ENCODE measurements around the gene PRTN3.
"Not testable (repeated sequence)": the region's sequence is repeated elsewhere in the genome, so short reads cannot be mapped to it uniquely, and the experiment has no call there.

The PRTN3 gene

GRCh38 chr19:816500-816857 is 24.3 kb upstream of the PRTN3 start:
- no peak for DNase-seq

DNA sequence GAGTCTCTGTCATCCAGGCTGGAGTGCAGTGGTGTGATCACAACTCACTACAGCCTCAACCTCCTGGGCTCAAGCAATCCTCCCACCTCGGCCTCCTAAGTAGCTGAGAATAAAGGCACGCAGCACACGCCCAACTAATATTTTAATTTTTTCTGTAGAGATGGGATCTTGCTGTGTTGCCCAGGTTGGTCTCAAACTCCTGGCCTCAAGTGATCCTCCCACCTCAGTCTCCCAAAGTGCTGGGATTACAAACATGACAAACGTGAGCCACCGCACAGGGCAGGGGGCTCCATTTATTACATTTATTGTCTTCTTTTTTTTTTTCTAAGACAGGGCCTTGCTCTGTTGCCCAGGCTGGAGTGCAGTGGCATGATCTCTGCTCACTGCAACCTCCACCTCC is 20.6 kb upstream of the PRTN3 start:
- DNase-seq, result not testable (repeated sequence)

DNA sequence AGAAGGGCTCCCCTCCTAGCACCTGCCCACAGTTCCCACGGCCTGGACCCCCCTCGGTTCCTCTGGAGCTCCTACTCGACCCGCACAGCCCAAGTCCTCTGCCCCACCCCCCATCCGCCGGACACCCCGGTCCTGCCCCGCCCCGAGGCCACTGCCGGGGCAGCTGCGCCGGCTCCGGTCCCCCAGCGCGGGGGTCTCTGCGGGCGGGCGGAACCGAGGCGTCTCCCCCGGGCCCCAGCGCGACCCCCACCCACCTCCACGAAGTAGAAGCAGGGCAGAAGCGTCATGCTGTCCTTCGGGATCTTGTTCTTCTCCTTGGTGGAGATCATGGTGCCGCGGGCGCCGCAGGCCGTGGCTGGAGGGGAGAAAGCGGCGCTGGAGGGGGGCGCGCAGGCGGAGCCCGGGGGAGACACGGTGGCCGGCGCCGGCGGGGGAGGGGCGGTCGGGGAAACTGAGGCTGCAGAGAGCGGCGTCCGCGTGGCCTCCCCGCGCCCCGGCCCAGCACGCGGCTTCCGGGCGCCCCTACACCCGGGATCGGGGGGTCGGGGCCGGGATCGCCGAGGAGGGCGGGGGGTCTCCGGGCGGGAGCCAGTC is 19.5 kb upstream of the PRTN3 start:
- DNase-seq, result no peak

GRCh38 chr19:821825-822503 is 18.8 kb upstream of the PRTN3 start, which contains the start of gene PLPPR3:
Gene PLPPR3, minus strand, starts transcription at chr19:821955. Its CDS starts 396 bp downstream, at chr19:821559.
- peak; percentile 65 for DNase-seq

- DNase-seq, result peak; percentile 65
Measured at GRCh38 chr19:823565-824121, 17.2 kb upstream of the PRTN3 start.

- no peak for DNase-seq
Measured at GRCh38 chr19:824885-825284, 15.9 kb upstream of the PRTN3 start.

DNA sequence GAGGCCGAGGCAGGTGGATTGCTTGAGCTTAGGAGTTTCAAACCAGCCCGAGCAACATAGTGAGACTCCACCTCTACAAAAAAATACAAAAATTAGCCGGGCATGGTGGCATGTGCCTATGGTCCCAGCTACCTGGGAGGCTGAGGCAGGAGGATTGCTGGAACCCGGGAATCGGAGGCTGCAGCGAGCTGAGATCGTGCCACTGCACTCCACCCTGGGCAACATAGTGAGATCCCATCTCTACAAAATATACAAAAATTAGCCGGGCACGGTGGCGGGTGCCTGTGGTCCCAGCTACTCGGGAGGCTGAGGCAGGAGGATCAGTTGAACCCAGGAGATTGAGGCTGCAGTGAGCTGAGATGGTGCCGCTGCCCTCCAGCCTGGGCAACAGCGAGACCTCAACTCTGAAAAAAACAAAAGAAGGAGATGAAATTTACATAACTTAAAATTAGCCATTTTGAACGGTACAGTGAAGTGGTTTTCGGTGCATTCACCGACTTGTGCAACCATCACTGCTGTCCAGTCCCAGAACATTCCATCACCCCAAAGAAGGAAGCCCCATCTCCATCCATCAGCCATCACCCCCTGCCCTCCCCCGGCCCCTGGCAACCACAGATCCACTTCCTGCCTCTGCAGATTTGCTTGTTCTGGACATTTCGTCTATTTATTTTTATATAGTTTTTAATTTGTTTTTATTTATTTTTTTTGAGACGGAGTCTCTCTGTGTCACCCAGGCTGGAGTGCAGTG is 14.7 kb upstream of the PRTN3 start:
- no peak for DNase-seq

DNA sequence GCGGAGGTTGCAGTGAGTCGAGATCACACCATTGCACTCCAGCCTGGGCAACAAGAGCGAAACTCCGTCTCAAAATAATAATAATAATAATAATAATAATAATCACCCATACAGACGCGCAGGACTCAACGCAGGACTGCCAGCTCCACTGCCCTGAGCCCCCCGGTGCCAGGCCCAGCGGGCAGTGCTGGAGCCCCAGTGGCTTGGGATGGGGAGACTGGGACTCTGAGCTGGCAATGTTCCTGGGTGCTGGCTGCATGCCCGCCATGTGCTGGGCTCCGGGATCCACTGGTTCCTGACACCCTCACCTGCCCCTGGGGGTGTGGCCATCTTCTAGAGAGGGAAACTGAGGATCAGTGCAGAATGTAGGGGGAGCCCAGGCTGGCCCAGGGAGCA is 13.5 kb upstream of the PRTN3 start:
- no peak for DNase-seq

- no peak for DNase-seq
Measured at GRCh38 chr19:827710-828321, 13.0 kb upstream of the PRTN3 start, which contains the start of gene AZU1. Gene AZU1, plus strand, starts transcription at chr19:827837. Its CDS starts 10 bp downstream, at chr19:827847.

- DNase-seq, result no peak
Measured at GRCh38 chr19:829129-829758, 11.6 kb upstream of the PRTN3 start.

- no peak for DNase-seq
Measured at GRCh38 chr19:831407-832369, 9.1 kb upstream of the PRTN3 start.

GRCh38 chr19:834216-834615 is 6.6 kb upstream of the PRTN3 start:
- no peak for DNase-seq

DNA sequence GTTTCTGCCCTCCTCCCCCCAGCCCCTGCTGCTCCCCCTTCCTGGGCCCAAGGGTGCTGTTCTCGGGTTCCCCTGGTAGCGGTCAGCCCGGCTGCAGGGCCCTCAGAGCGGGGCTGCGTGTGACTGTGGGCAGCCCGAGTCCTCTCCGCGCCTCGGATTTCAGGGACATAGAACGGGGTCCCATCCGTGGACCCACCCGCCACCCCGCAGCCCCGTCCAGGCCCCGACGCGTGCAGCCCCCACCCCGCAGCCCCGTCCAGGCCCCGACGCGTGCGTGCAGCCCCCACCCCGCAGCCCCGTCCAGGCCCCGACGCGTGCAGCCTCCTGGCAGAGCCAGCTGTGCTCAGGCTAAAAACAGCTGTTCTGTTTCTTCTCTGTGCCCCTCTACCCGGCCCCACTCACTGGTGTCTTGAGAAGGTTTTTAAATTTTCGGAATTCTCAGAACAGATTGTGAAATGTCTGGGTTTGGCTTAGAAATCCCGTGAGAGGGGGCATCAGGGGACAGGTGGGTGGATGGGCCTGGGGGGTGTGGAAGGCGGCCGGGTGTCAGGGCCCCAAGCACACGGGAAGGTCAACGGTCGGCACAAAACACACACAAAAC is 5.5 kb upstream of the PRTN3 start:
- DNase-seq, result no peak

DNA sequence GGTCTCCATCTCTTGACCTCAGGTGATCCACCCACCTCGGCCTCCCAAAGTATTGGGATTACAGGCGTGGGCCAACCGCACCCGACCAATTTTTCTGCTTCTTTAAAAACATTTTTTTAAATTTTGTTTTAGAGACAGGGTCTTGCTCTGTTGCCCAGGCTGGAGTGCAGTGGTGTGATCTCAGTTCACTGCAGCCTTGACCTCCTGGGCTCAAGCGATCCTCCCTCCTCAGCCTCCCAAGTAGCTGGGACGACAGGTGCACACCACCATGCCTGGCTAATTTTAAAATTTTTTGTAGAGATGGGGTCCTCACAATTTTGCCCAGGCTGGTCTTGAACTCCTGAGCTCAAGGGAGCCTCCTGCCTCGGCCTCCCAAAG is 2.0 kb downstream of the PRTN3 start:
- not testable (repeated sequence) for DNase-seq

DNA sequence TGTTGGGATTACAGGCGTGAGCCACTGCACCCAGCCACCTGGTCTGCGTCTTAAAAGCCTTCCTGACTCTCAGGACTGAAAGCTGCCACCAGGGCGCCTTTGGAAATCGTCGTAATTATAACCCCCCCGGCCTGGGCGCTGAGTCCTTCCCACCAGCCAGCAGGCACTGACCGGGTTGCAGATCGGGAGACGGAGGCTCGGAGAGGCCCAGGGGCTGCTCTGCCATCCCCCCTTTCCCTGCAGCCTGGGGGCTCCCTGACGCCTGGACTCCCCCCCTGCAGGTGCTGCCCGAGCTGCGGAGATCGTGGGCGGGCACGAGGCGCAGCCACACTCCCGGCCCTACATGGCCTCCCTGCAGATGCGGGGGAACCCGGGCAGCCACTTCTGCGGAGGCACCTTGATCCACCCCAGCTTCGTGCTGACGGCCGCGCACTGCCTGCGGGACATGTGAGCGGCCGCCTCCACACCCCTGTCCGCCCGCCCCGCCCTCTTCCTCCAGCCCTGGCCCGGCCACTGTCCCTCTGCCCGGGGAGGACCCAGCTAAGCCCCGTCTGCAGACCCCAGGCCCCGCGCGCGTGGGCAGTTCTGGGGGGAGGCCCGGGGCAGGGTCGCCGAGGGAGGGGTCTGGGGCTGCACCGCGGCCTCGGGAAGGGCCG is 2.5 kb downstream of the PRTN3 start:
- peak; percentile 55 for DNase-seq

DNA sequence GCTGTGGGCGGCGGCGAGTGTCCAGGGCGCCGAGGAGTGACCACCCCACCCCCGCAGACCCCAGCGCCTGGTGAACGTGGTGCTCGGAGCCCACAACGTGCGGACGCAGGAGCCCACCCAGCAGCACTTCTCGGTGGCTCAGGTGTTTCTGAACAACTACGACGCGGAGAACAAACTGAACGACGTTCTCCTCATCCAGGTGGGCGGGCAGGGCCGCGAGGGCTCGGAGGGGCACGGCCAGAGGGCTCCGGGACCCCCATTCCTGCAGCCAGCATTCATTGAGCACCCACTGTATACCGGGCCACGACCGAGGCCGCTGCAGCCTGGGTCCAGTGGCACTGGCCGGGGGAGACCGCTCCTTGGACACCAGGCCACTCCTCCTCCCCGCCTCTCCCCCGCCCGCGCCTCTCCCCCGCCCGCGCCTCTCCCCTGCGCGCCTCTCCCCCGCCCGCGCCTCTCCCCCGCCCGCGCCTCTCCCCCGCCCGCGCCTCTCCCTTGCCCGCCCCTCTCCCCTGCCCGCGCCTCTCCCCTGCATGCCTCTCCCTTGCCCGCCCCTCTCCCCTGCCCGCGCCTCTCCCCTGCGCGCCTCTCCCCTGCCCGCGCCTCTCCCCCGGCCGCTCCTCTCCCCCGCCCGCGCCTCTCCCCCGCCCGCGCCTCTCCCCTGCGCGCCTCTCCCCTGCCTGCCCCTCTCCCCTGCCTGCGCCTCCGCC is 3.2 kb downstream of the PRTN3 start:
- no peak for DNase-seq

DNA sequence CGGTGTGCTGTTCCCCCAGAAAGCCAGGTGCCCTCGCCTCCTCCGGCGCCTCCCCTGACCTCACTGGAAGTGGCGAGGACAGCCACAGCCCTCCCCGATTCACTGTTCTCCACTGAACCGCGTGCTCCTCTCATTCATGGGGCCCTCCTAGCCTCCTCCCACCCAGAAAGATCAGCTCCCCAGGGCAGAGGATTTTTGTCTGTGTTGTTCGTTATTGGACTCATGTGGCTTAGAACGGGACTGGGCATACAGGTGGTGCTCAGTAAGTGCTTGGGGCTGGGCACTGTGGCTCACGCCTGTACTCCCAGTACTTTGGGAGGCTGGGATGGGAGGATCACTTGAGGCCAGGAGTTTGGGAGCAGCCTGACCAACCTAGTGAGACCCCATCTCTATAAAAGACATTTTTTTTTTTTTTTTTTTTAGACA is 3.8 kb downstream of the PRTN3 start:
- DNase-seq, result no peak

DNA sequence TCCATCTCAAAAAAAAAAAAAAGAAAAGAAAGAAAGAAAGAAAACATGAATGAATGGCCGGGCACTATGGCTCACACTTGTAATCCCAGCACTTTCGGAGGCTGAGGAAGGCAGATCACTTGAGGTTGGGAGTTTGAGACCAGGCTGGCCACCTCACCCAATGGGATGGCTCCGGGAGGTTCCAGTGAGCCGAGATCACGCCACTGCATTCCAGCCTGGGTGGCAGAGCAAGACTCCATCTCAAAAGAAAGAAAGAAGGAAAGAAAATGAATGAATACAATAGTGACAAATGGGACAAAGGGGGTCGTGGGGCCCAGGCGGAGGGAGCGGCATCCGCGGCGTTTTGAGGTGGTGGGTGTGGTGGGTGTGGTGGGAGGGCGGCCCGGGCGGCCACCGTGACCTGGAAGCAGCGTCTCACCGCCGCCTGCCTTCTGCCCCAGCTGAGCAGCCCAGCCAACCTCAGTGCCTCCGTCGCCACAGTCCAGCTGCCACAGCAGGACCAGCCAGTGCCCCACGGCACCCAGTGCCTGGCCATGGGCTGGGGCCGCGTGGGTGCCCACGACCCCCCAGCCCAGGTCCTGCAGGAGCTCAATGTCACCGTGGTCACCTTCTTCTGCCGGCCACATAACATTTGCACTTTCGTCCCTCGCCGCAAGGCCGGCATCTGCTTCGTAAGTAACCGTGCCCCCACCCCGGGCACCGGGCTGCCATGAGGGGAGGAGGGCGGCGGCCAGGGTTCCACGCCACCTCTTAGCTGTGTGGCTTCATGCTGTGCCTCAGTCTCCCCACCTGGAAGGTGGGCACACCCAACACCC is 5.1 kb downstream of the PRTN3 start:
- DNase-seq, result no peak

- no peak for DNase-seq
Measured at GRCh38 chr19:848386-848921, 7.7 kb downstream of the PRTN3 start.
